HEK293 (cell line): Measurements from ENCODE around the gene CYS1.

ENCODE experiments used
- CTCF ChIA-PET: fragments of 350-600 bp; formaldehyde crosslinking; extraction: SDS; loops from one replicate; lab custom pipeline; 2021; ENCODE audit warnings: antibody characterized with exemption; lab: Yijun Ruan, JAX
- POLR2A ChIA-PET: fragments of 300-600 bp; formaldehyde crosslinking; extraction: SDS; loops from one replicate; lab custom pipeline; 2020; ENCODE audit warnings: antibody characterized with exemption, inconsistent platforms; lab: Yijun Ruan, JAX
- H3K27ac ChIP-seq: fragments of 200-500 bp; sonication (Bioruptor generic); 2 replicates; pipeline ENCODE4 v1.5.1; 2014; ENCODE audit warnings: low read depth, low read length, control low read depth, inconsistent platforms; ENCODE audit errors: extremely low read depth
- H3K36me3 ChIP-seq, 2 experiments: fragments of 200-500 bp in 1 of 2; sonication (Bioruptor generic) in 1 of 2; 1 replicate in 1 of 2; 2 replicates in 1 of 2; pipeline ENCODE4 v1.5.1; 2014 to 2017; ENCODE audit warnings: inconsistent platforms in 2 of 2, low read length in 2 of 2; ENCODE audit not compliant: control insufficient read depth in 2 of 2, insufficient read depth in 1 of 2
- H3K4me1 ChIP-seq: fragments of 200-500 bp; sonication (Bioruptor generic); 2 replicates; pipeline ENCODE4 v1.5.1; 2014; ENCODE audit warnings: mild to moderate bottlenecking, low read length, inconsistent platforms; ENCODE audit not compliant: control insufficient read depth, insufficient read depth
- H3K4me3 ChIP-seq: 2 replicates; pipeline ENCODE4 v1.5.1; 2011; ENCODE audit warnings: low read depth, mild to moderate bottlenecking, control low read depth, low read length, moderate library complexity
- H3K9me3 ChIP-seq: fragments of 200-500 bp; sonication (Bioruptor generic); 2 replicates; pipeline ENCODE4 v1.5.1; 2014; ENCODE audit warnings: low read depth, low read length, inconsistent platforms; ENCODE audit not compliant: control insufficient read depth, insufficient read depth
- GFI1B ChIP-seq: fragments of 450-650 bp; formaldehyde crosslinking; IDR thresholded peaks from 2 replicates; pipeline ENCODE4 v1.5.1; 2016; ENCODE audit warnings: missing biosample characterization, missing genetic modification characterization
- GLIS1 ChIP-seq: fragments of 450-650 bp; formaldehyde crosslinking; IDR thresholded peaks from 2 replicates; pipeline ENCODE4 v1.5.1; 2016; ENCODE audit warnings: missing biosample characterization, missing genetic modification characterization
- SCRT2 ChIP-seq: fragments of 450-650 bp; formaldehyde crosslinking; IDR thresholded peaks from 2 replicates; pipeline ENCODE4 v1.5.1; 2016; ENCODE audit warnings: missing biosample characterization, missing genetic modification characterization
- ZBTB48 ChIP-seq: fragments of 450-650 bp; formaldehyde crosslinking; IDR thresholded peaks from 2 replicates; pipeline ENCODE4 v1.5.1; 2016; ENCODE audit warnings: missing biosample characterization, missing genetic modification characterization
- ZNF112 ChIP-seq: fragments of 450-650 bp; formaldehyde crosslinking; IDR thresholded peaks from 2 replicates; pipeline ENCODE4 v1.5.0; 2017; ENCODE audit warnings: missing biosample characterization, missing genetic modification characterization
- ZNF155 ChIP-seq: fragments of 450-650 bp; formaldehyde crosslinking; IDR thresholded peaks from 2 replicates; pipeline ENCODE4 v1.5.1; 2016; ENCODE audit warnings: missing biosample characterization, missing genetic modification characterization
- ZNF324 ChIP-seq: fragments of 450-650 bp; formaldehyde crosslinking; IDR thresholded peaks from 2 replicates; pipeline ENCODE4 v1.5.1; 2016; ENCODE audit warnings: missing biosample characterization, missing genetic modification characterization
- ZNF544 ChIP-seq: fragments of 450-650 bp; formaldehyde crosslinking; IDR thresholded peaks from 2 replicates; pipeline ENCODE4 v1.5.0; 2017; ENCODE audit warnings: missing biosample characterization, missing genetic modification characterization
- ZNF548 ChIP-seq: fragments of 450-650 bp; formaldehyde crosslinking; IDR thresholded peaks from 2 replicates; pipeline ENCODE4 v1.5.1; 2016; ENCODE audit warnings: missing biosample characterization, missing genetic modification characterization
- ZNF571 ChIP-seq: fragments of 450-650 bp; formaldehyde crosslinking; IDR thresholded peaks from 2 replicates; pipeline ENCODE4 v1.5.0; 2017; ENCODE audit warnings: missing biosample characterization, missing genetic modification characterization
- ZNF626 ChIP-seq: fragments of 450-650 bp; sonication (Bioruptor Pico); formaldehyde crosslinking; IDR thresholded peaks from 2 replicates; pipeline ENCODE4 v1.5.1; 2018; ENCODE audit warnings: missing biosample characterization, missing genetic modification characterization, inconsistent platforms
- ZNF658 ChIP-seq: fragments of 450-650 bp; formaldehyde crosslinking; IDR thresholded peaks from 2 replicates; pipeline ENCODE4; 2016; ENCODE audit warnings: missing biosample characterization, missing genetic modification characterization
- ZNF843 ChIP-seq: fragments of 450-650 bp; formaldehyde crosslinking; IDR thresholded peaks from 2 replicates; pipeline ENCODE4 v1.5.1; 2016; ENCODE audit warnings: missing biosample characterization, missing genetic modification characterization
- TF ChIP-seq, protein P1 (sequence below): fragments of 450-650 bp; formaldehyde crosslinking; IDR thresholded peaks from 2 replicates; pipeline ENCODE4 v1.5.1; 2016; ENCODE audit warnings: missing biosample characterization, missing genetic modification characterization
- TF ChIP-seq, protein P2 (sequence below): fragments of 450-650 bp; formaldehyde crosslinking; IDR thresholded peaks from 2 replicates; pipeline ENCODE4 v1.5.1; 2016; ENCODE audit warnings: missing biosample characterization, missing genetic modification characterization
- TF ChIP-seq, protein P3 (sequence below): fragments of 450-650 bp; formaldehyde crosslinking; IDR thresholded peaks from 2 replicates; pipeline ENCODE4 v1.5.1; 2016; ENCODE audit warnings: missing biosample characterization, missing genetic modification characterization
- TF ChIP-seq, protein P4 (sequence below): fragments of 450-650 bp; formaldehyde crosslinking; IDR thresholded peaks from 2 replicates; pipeline ENCODE4 v1.5.1; 2016; ENCODE audit warnings: missing biosample characterization, missing genetic modification characterization

The CYS1 gene

DNA sequence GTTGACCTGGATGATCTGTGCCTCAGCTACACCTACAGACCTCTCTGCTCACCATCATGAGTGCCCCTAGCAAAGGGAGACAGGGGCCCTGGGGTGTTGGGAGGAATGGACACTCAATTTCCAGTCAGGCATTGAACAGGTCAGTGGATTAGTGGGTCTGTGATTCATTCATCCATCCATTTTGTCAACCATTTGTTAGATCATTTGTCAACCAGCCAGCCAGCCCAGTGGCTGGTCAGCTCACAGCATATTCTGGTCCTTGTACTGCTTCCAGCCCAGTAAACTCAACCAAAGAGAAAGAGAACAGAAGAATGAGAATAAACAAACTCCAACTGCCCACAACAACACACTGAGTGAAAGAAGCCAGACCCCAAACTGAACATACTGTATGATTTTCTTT lies 41.5 kb downstream of the CYS1 start:
- TF ChIP-seq GFI1B: no peak
- no peaks in the 10 kb centered on the region for H3K4me1 ChIP-seq
- H3K36me3 ChIP-seq: no peaks in the 10 kb centered on the region
- H3K27ac ChIP-seq: no peak overlapping the region
- ChIA-PET POLR2A (no interaction called here), CTCF (interaction anchor here (1.5 kb wide), 1 partner anchor 54 kb away, joined by 4 read pairs; no protein-coding TSS in a partner anchor)
- H3K9me3 ChIP-seq: no peaks in the 10 kb centered on the region
- H3K4me3 ChIP-seq: no peak overlapping the region

DNA sequence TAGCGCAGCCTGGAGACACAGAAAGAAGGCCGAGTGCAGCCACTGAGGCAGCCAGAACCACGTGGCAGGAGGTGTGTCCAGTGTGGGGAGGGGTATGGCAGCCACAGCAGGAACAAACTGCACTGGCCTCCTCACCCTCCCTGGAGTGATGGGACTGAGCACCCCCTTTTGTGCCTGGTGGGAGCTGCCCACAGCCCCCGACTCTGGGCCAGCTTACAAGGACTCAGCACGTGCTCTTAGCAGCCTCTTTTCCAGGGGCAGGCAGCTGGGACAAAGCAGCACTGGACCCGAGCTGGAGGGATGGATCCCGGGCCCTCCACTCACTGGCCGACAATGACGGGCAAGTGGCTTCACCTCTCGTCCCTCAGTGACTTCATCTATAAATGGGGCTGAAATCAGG lies 42.1 kb downstream of the CYS1 start:
- POLR2A ChIA-PET: no interaction called here
- H3K36me3 ChIP-seq: no peaks in the 10 kb centered on the region
- TF ChIP-seq, protein P1, sequence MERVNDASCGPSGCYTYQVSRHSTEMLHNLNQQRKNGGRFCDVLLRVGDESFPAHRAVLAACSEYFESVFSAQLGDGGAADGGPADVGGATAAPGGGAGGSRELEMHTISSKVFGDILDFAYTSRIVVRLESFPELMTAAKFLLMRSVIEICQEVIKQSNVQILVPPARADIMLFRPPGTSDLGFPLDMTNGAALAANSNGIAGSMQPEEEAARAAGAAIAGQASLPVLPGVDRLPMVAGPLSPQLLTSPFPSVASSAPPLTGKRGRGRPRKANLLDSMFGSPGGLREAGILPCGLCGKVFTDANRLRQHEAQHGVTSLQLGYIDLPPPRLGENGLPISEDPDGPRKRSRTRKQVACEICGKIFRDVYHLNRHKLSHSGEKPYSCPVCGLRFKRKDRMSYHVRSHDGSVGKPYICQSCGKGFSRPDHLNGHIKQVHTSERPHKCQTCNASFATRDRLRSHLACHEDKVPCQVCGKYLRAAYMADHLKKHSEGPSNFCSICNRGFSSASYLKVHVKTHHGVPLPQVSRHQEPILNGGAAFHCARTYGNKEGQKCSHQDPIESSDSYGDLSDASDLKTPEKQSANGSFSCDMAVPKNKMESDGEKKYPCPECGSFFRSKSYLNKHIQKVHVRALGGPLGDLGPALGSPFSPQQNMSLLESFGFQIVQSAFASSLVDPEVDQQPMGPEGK: no peak
- TF ChIP-seq, protein P2, sequence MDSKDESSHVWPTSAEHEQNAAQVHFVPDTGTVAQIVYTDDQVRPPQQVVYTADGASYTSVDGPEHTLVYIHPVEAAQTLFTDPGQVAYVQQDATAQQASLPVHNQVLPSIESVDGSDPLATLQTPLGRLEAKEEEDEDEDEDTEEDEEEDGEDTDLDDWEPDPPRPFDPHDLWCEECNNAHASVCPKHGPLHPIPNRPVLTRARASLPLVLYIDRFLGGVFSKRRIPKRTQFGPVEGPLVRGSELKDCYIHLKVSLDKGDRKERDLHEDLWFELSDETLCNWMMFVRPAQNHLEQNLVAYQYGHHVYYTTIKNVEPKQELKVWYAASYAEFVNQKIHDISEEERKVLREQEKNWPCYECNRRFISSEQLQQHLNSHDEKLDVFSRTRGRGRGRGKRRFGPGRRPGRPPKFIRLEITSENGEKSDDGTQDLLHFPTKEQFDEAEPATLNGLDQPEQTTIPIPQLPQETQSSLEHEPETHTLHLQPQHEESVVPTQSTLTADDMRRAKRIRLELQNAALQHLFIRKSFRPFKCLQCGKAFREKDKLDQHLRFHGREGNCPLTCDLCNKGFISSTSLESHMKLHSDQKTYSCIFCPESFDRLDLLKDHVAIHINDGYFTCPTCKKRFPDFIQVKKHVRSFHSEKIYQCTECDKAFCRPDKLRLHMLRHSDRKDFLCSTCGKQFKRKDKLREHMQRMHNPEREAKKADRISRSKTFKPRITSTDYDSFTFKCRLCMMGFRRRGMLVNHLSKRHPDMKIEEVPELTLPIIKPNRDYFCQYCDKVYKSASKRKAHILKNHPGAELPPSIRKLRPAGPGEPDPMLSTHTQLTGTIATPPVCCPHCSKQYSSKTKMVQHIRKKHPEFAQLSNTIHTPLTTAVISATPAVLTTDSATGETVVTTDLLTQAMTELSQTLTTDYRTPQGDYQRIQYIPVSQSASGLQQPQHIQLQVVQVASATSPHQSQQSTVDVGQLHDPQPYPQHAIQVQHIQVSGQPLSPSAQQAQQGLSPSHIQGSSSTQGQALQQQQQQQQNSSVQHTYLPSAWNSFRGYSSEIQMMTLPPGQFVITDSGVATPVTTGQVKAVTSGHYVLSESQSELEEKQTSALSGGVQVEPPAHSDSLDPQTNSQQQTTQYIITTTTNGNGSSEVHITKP (tag by site-specific recombination): peak; percentile 49
- TF ChIP-seq, all 188 proteins: peak for 1
- no peaks in the 10 kb centered on the region for H3K4me1 ChIP-seq
- CTCF ChIA-PET: interaction anchor here (1.5 kb wide), 1 partner anchor 54 kb away, joined by 4 read pairs; no protein-coding TSS in a partner anchor
- no peak overlapping the region for H3K27ac ChIP-seq
- no peak overlapping the region for H3K4me3 ChIP-seq
- H3K9me3 ChIP-seq: no peaks in the 10 kb centered on the region

DNA sequence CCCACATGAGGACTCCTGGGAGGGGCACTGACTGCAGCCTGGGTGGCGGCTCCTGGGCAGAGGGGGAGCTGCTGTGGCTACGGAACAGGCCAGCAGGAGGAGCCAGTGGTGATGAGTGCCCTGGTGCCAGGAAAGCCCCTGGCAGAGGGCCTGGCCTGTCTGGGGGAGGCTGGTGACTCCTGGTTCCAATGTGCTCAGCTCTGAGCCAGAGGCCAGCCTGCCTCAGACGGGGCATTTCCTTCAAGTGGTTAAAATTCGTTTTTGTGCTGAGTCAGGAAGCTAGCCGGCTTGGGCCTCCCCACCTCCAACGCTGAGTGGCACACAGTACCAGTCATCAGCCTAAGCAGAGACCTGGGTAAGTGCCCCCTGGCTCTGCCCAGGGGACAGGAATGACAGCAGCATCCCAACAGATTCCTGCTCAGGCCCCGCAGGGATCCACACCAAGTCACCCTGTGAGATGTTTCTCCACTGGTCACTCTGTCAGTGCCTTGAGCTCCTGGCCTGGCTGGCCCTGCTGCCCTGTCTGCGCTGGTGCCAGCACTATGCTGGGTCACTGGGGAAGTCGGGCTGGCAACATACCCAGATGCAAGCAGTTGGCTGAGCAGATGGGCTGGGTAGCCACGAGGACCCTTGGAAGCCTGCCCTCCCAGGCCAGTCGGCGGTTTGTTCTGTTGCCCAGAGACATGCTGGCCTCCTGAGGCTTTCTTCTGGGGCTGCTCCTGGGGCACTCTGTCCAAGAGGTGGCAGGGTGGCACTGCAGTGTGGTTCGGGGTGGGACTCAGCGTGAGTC lies 43.9 kb downstream of the CYS1 start:
- Histone ChIP-seq H3K4me3 (no peak overlapping the region), H3K36me3 (no peaks in the 10 kb centered on the region), H3K27ac (no peak overlapping the region), H3K4me1 (no peaks in the 10 kb centered on the region), H3K9me3 (no peaks in the 10 kb centered on the region)
- ChIA-PET POLR2A (no interaction called here), CTCF (interaction anchor here (0.5 to 0.9 kb wide), 6 partner anchors 22 to 231 kb away, joined by 3 to 4 read pairs (median 3); no protein-coding TSS in a partner anchor)
- TF ChIP-seq GLIS1 (tag by site-specific recombination) (peak; percentile 12; the same call in 1 of the 2 replicates), ZNF658 (tag by site-specific recombination) (no peak), GFI1B (no peak)
- TF ChIP-seq, protein P3, sequence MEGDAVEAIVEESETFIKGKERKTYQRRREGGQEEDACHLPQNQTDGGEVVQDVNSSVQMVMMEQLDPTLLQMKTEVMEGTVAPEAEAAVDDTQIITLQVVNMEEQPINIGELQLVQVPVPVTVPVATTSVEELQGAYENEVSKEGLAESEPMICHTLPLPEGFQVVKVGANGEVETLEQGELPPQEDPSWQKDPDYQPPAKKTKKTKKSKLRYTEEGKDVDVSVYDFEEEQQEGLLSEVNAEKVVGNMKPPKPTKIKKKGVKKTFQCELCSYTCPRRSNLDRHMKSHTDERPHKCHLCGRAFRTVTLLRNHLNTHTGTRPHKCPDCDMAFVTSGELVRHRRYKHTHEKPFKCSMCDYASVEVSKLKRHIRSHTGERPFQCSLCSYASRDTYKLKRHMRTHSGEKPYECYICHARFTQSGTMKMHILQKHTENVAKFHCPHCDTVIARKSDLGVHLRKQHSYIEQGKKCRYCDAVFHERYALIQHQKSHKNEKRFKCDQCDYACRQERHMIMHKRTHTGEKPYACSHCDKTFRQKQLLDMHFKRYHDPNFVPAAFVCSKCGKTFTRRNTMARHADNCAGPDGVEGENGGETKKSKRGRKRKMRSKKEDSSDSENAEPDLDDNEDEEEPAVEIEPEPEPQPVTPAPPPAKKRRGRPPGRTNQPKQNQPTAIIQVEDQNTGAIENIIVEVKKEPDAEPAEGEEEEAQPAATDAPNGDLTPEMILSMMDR (tag by site-specific recombination): 0 out of 2 replicates have a peak, but pooled peaks have one; percentile 17

DNA sequence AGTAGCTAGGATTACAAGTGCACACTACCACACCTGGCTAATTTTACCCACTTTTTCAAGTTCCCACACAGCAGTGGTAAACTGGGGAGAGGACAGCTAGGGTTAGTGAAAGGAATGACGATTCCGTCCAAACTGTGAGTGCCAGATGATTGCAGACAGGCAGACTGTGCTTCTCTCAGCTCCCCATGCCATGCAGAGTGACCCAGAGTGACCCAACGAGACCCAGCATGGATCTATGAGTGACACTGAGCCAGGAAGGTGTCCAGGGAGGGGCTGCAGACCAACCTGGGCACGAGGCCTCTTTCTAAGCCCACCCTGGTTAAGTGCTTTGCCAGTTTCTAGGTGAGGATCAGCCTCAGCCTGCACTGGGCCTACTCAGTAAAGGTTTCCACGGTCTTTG lies 44.6 kb downstream of the CYS1 start:
- Histone ChIP-seq H3K4me1 (no peaks in the 10 kb centered on the region), H3K9me3 (no peaks in the 10 kb centered on the region), H3K36me3 (no peaks in the 10 kb centered on the region), H3K27ac (no peak overlapping the region), H3K4me3 (no peak overlapping the region)
- CTCF ChIA-PET: interaction anchor here (0.5 to 0.9 kb wide), 2 partner anchors 23 to 61 kb away, joined by 3 read pairs; no protein-coding TSS in a partner anchor
- POLR2A ChIA-PET: no interaction called here
- TF ChIP-seq ZNF112 (tag by site-specific recombination) (no peak), ZNF544 (tag by site-specific recombination) (no peak), ZNF155 (tag by site-specific recombination) (no peak), ZNF843 (no peak), SCRT2 (tag by site-specific recombination) (no peak), ZNF548 (tag by site-specific recombination) (no peak), ZBTB48 (tag by site-specific recombination) (no peak), ZNF626 (tag by site-specific recombination) (no peak), ZNF571 (no peak), ZNF324 (tag by site-specific recombination) (no peak)
- TF ChIP-seq, protein P4, sequence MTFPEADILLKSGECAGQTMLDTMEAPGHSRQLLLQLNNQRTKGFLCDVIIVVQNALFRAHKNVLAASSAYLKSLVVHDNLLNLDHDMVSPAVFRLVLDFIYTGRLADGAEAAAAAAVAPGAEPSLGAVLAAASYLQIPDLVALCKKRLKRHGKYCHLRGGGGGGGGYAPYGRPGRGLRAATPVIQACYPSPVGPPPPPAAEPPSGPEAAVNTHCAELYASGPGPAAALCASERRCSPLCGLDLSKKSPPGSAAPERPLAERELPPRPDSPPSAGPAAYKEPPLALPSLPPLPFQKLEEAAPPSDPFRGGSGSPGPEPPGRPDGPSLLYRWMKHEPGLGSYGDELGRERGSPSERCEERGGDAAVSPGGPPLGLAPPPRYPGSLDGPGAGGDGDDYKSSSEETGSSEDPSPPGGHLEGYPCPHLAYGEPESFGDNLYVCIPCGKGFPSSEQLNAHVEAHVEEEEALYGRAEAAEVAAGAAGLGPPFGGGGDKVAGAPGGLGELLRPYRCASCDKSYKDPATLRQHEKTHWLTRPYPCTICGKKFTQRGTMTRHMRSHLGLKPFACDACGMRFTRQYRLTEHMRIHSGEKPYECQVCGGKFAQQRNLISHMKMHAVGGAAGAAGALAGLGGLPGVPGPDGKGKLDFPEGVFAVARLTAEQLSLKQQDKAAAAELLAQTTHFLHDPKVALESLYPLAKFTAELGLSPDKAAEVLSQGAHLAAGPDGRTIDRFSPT (tag by site-specific recombination): no peak
